Measurements from ENCODE around the gene MEIS1.

Gene MEIS1

GRCh38 chr2:66389651-66390131 lies 45.2 kb upstream of the MEIS1 start (continued):
- TF ChIP-seq ZEB2 (tag by site-specific recombination; IDR thresholded peaks at IDR 0.05) (0 out of 2 replicates have a peak, but pooled peaks have one; percentile 16), ZNF558 (tag by site-specific recombination; IDR thresholded peaks at IDR 0.05) (no peak), SETDB1 (IDR thresholded peaks at IDR 0.05; ENCODE audit: insufficient read length, low read length) (peak; percentile 61), REPIN1 (tag by site-specific recombination; IDR thresholded peaks at IDR 0.05; ENCODE audit: low read depth) (no peak), ZNF549 (tag by site-specific recombination; IDR thresholded peaks at IDR 0.05) (no peak), ZNF114 (tag by site-specific recombination; IDR thresholded peaks at IDR 0.05) (no peak), ZNF221 (tag by site-specific recombination; IDR thresholded peaks at IDR 0.05; ENCODE audit: borderline replicate concordance) (no peak), SCRT2 (tag by site-specific recombination; IDR thresholded peaks at IDR 0.05) (peak; percentile 85), ZNF530 (tag by site-specific recombination; IDR thresholded peaks at IDR 0.05; ENCODE audit: low read depth) (no peak), ZNF560 (tag by site-specific recombination; IDR thresholded peaks at IDR 0.05; ENCODE audit: borderline replicate concordance) (no peak), ZNF362 (tag by site-specific recombination; IDR thresholded peaks at IDR 0.05) (no peak), ZNF423 (tag by site-specific recombination; IDR thresholded peaks at IDR 0.05) (no peak), ZNF529 (tag by site-specific recombination; IDR thresholded peaks at IDR 0.05; ENCODE audit: insufficient replicate concordance) (no peak), ZNF501 (tag by site-specific recombination; IDR thresholded peaks at IDR 0.05) (no peak), GLIS2 (tag by site-specific recombination; IDR thresholded peaks at IDR 0.05) (no peak), CTCF (tag by site-specific recombination; IDR thresholded peaks at IDR 0.05) (no peak), ZBTB17 (tag by site-specific recombination; IDR thresholded peaks at IDR 0.05) (no peak), BCL11A (tag by site-specific recombination; IDR thresholded peaks at IDR 0.05; ENCODE audit: low read depth) (0 out of 2 replicates have a peak, but pooled peaks have one; percentile 32), ZFHX2 (tag by site-specific recombination; conservative IDR thresholded peaks at IDR 0.05) (no peak), ZNF837 (tag by site-specific recombination; IDR thresholded peaks at IDR 0.05) (no peak), ZNF555 (tag by site-specific recombination; conservative IDR thresholded peaks at IDR 0.05) (no peak), ZBTB8A (tag by site-specific recombination; IDR thresholded peaks at IDR 0.05) (no peak)

GRCh38 chr2:66390152-66390551 lies 44.8 kb upstream of the MEIS1 start:
- peaks cover 15% of the 10 kb centered on the region for H3K4me1 ChIP-seq (ENCODE audit: control insufficient read depth, insufficient read depth, low read length)
- no peak overlapping the region for H3K4me3 ChIP-seq (ENCODE audit: low read depth, low read length)
- CTCF ChIA-PET, result interaction anchor here (0.7 kb wide), 2 partner anchors 12 to 43 kb away, joined by 3 to 5 read pairs; no protein-coding TSS in a partner anchor
- POLR2A ChIA-PET, result no interaction called here
- no peaks in the 10 kb centered on the region for H3K36me3 ChIP-seq (ENCODE audit: control insufficient read depth in 2 of 2, insufficient read depth in 1 of 2, low read length in 2 of 2)
- H3K9me3 ChIP-seq (ENCODE audit: control insufficient read depth, insufficient read depth, low read depth, low read length), result no peaks in the 10 kb centered on the region
- peak overlapping the region; percentile 54 for H3K27ac ChIP-seq (ENCODE audit: extremely low read depth, low read depth, low read length)
- TF ChIP-seq ZNF707 (tag by site-specific recombination; IDR thresholded peaks at IDR 0.05) (no peak), ZNF629 (tag by site-specific recombination; IDR thresholded peaks at IDR 0.05) (no peak), INSM2 (tag by site-specific recombination; IDR thresholded peaks at IDR 0.05) (no peak), ZNF610 (tag by site-specific recombination; IDR thresholded peaks at IDR 0.05; ENCODE audit: borderline replicate concordance) (no peak), ZNF449 (tag by site-specific recombination; IDR thresholded peaks at IDR 0.05) (no peak), KLF9 (tag by site-specific recombination; IDR thresholded peaks at IDR 0.05; ENCODE audit: low read depth) (no peak)

Measured in HEK293 (cell line).